ENCODE results near the gene MLXIP. TPM values are rescaled to one million over a fixed set of nuclear protein-coding genes. Genes with fewer than 3 reads are reported as not detected.

MLXIP gene
- total and polyA plus RNA-seq, 2 of the 13 experiments (the other 11 are each of a cell fraction or from before 2014, with no cell fraction given): 5.3 to 6.7 TPM

DNA sequence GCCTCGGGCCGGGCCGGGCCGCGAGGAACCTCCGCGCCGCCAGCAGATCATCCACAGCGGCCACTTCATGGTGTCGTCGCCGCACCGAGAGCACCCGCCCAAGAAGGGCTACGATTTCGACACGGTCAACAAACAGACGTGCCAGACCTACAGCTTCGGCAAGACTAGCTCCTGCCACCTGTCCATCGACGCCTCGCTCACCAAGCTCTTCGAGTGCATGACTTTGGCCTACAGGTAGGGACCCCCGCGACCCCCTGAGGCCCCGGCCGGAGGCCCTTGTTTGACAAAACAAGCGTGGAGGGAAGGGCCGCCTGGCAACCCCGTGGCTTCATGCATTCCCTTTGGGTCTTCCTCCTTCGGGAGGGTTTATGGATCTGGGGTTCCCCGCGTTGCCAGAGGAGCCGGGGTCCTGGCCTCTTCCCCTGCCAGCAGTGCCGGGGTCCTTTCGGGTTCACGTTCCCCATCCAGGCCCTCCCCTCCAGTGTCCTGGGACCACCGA, 526 bp downstream of the MLXIP start (continued):
- TF ChIP-seq, protein P1, sequence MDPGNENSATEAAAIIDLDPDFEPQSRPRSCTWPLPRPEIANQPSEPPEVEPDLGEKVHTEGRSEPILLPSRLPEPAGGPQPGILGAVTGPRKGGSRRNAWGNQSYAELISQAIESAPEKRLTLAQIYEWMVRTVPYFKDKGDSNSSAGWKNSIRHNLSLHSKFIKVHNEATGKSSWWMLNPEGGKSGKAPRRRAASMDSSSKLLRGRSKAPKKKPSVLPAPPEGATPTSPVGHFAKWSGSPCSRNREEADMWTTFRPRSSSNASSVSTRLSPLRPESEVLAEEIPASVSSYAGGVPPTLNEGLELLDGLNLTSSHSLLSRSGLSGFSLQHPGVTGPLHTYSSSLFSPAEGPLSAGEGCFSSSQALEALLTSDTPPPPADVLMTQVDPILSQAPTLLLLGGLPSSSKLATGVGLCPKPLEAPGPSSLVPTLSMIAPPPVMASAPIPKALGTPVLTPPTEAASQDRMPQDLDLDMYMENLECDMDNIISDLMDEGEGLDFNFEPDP (CRISPR knock-in tag; conservative IDR thresholded peaks at IDR 0.05): 0 out of 2 replicates have a peak, but pooled peaks have one; percentile 47
- TF ChIP-seq ZFP82 (CRISPR knock-in tag; IDR thresholded peaks at IDR 0.05; ENCODE audit: borderline replicate concordance): no peak
- no peak; the same call in 1 of the 2 replicates for TF ChIP-seq SP140L (CRISPR knock-in tag; IDR thresholded peaks at IDR 0.05; ENCODE audit: borderline replicate concordance)
- no peak for TF ChIP-seq ZFP62 (CRISPR knock-in tag; IDR thresholded peaks at IDR 0.05)
- TF ChIP-seq, protein P2, sequence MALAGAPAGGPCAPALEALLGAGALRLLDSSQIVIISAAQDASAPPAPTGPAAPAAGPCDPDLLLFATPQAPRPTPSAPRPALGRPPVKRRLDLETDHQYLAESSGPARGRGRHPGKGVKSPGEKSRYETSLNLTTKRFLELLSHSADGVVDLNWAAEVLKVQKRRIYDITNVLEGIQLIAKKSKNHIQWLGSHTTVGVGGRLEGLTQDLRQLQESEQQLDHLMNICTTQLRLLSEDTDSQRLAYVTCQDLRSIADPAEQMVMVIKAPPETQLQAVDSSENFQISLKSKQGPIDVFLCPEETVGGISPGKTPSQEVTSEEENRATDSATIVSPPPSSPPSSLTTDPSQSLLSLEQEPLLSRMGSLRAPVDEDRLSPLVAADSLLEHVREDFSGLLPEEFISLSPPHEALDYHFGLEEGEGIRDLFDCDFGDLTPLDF (CRISPR knock-in tag; IDR thresholded peaks at IDR 0.05): no peak
- peak; percentile 93 for TF ChIP-seq ZBTB7A (CRISPR knock-in tag; IDR thresholded peaks at IDR 0.05)
- TF ChIP-seq POLR2AphosphoS2 (IDR thresholded peaks at IDR 0.05; ENCODE audit: low read depth, low read length): no peak
- TF ChIP-seq CC2D1A (CRISPR knock-in tag; IDR thresholded peaks at IDR 0.05): no peak

DNA sequence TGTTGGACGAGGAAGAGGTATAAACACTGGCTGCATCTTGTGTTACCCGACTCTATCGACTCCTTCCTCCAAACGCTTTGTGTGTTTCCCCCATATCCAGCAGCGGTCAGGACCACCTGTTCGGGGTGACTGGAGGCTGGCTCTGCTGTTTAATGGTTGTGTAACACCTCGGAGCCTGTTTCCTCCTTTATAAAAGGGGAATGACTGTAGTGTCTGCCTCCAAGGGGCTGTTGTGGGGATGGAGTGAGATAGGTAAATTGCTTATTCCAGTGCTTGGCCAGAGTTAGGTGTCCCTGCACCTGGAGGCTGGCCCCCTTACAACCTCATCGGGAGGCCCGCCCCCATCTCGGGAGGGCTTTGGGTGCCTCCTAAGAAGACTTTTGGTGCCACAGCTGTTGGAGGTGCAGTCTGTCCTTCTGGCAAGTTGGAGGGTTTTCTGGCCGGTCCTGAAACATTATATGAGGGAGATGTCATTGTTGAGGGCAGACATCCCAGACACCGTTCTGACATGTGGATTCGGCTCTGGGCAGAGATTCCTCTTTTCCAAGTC, 1.1 kb downstream of the MLXIP start:
- peak; percentile 8; the same call in 2 of the 3 replicates for ATAC-seq
- H3K4me1 ChIP-seq (ENCODE audit: insufficient read depth, low read length): peaks cover 58% of the 10 kb centered on the region
- WGBS (ENCODE audit: low lambda C conversion rate): 3% methylated on average over 12 of the region's 13 CpGs

More for the DNA sequence above, 1.1 kb downstream of the MLXIP start:
- Histone ChIP-seq H3K4me3 (replicated peaks in 1 of 3; ENCODE audit: insufficient read depth in 1 of 3, low read depth in 2 of 3, low read length in 3 of 3) (peak overlapping the region; percentile 56 to 74 (median 62)), H3K27ac (ENCODE audit: extremely low read length, insufficient read depth, low read length) (no peak overlapping the region), H3K4me2 (ENCODE audit: low read depth, low read length) (peak overlapping the region; percentile 99), H3K9ac (ENCODE audit: insufficient read depth, low read depth, low read length) (peak overlapping the region; percentile 68), H3K9me3 (ENCODE audit: low read length) (no peaks in the 10 kb centered on the region), H2AFZ (ENCODE audit: low read length) (no peak overlapping the region), H3K36me3 (replicated peaks in 1 of 2; ENCODE audit: control insufficient read depth in 1 of 2, insufficient read depth in 2 of 2, low read length in 2 of 2) (peaks cover 2 to 8% of the 10 kb centered on the region in 2 experiments; a peak in 4 of 5 replicates), H3K79me2 (ENCODE audit: insufficient read depth, low read length) (peaks cover 42% of the 10 kb centered on the region), H3K27me3 (ENCODE audit: control insufficient read depth in 1 of 2, insufficient read depth in 2 of 2, low read length in 2 of 2) (no peaks in the 10 kb centered on the region), H4K20me1 (ENCODE audit: insufficient read depth, low read length) (peaks cover 17% of the 10 kb centered on the region)
- no peak for FAIRE-seq
- POLR2A ChIA-PET: interaction anchor here (0.6 to 3.9 kb wide), 5 partner anchors 8 to 34 kb away, joined by 3 to 27 read pairs (median 9); no protein-coding TSS in a partner anchor
- DNase-seq (ENCODE audit: low spot score): no peak
- intact Hi-C loops (cut with micrococcal nuclease; ENCODE audit: unreplicated experiment) (loop anchor here (5.0 kb wide), 1 partner anchor 1392 kb away; the partner anchor contains the start of gene MLEC), in situ Hi-C loops (cut with HindIII; ENCODE audit: extremely low pct_ligation_motif_present, low pct_unique_long_range_greater_than_20kb) (no loop called here)
- BruUV-seq (replicated peaks): no TSS peak
- CTCF ChIA-PET (ENCODE audit: low intra/inter-chr PET ratio, low total read pairs): no interaction called here
- TF ChIP-seq SP4 (CRISPR knock-in tag; IDR thresholded peaks at IDR 0.05) (0 out of 2 replicates have a peak, but pooled peaks have one; percentile 25), XRCC5 (optimal IDR thresholded peaks at IDR 0.05; ENCODE audit: low read length) (peak; percentile 4), ZNF557 (CRISPR knock-in tag; IDR thresholded peaks at IDR 0.05) (no peak), SAP130 (CRISPR knock-in tag; IDR thresholded peaks at IDR 0.05; ENCODE audit: low read depth) (0 out of 2 replicates have a peak, but pooled peaks have one; percentile 27), ZNF781 (CRISPR knock-in tag; IDR thresholded peaks at IDR 0.05; ENCODE audit: borderline replicate concordance, not compliant biosample characterization) (peak; percentile 14), ZNF44 (CRISPR knock-in tag; IDR thresholded peaks at IDR 0.05) (0 out of 2 replicates have a peak, but pooled peaks have one; percentile 45), BCL6 (CRISPR knock-in tag; IDR thresholded peaks at IDR 0.05) (no peak)
- TF ChIP-seq, protein P3, sequence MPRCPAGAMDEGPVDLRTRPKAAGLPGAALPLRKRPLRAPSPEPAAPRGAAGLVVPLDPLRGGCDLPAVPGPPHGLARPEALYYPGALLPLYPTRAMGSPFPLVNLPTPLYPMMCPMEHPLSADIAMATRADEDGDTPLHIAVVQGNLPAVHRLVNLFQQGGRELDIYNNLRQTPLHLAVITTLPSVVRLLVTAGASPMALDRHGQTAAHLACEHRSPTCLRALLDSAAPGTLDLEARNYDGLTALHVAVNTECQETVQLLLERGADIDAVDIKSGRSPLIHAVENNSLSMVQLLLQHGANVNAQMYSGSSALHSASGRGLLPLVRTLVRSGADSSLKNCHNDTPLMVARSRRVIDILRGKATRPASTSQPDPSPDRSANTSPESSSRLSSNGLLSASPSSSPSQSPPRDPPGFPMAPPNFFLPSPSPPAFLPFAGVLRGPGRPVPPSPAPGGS (CRISPR knock-in tag; IDR thresholded peaks at IDR 0.05): 0 out of 2 replicates have a peak, but pooled peaks have one; percentile 3
